Non-pigmented ciliary epithelial cell (primary cell): ENCODE measurements around the gene SLC6A3.
"Not testable (repeated sequence)": the region's sequence is repeated elsewhere in the genome, so short reads cannot be mapped to it uniquely, and the experiment has no call there.

ENCODE experiments used
- DNase-seq: peaks from one replicate; pipeline ENCODE4 v3.0.0-alpha.2; 2010; ENCODE audit warnings: low read depth

The SLC6A3 gene

GRCh38 chr5:1464096-1464446 lies 18.8 kb upstream of the SLC6A3 start:
- no peak for DNase-seq

GRCh38 chr5:1463326-1464095 lies 18.3 kb upstream of the SLC6A3 start:
- no peak for DNase-seq

GRCh38 chr5:1462358-1462757 lies 17.1 kb upstream of the SLC6A3 start:
- no peak for DNase-seq

GRCh38 chr5:1461396-1461795 lies 16.2 kb upstream of the SLC6A3 start:
- no peak for DNase-seq

- DNase-seq = no peak
These were observed 14.9 kb upstream of the SLC6A3 start for GRCh38 chr5:1460054-1460682.

GRCh38 chr5:1459435-1459834 lies 14.2 kb upstream of the SLC6A3 start:
- not testable (repeated sequence) for DNase-seq

GRCh38 chr5:1456110-1456881 lies 11.1 kb upstream of the SLC6A3 start:
- not testable (repeated sequence) for DNase-seq

- no peak for DNase-seq
These were observed 8.4 kb upstream of the SLC6A3 start for GRCh38 chr5:1453613-1454012.

GRCh38 chr5:1449081-1449630 lies 3.9 kb upstream of the SLC6A3 start:
- no peak for DNase-seq

- no peak for DNase-seq
These were observed 3.3 kb upstream of the SLC6A3 start for GRCh38 chr5:1448511-1449011.

GRCh38 chr5:1447671-1448361 lies 2.6 kb upstream of the SLC6A3 start:
- no peak for DNase-seq

- DNase-seq = no peak
These were observed 1.5 kb upstream of the SLC6A3 start for GRCh38 chr5:1446602-1447343.

GRCh38 chr5:1445689-1446601 lies 705 bp upstream of the SLC6A3 start:
- no peak for DNase-seq

- no peak for DNase-seq
These were observed 665 bp downstream of the SLC6A3 start for GRCh38 chr5:1444361-1445189.

- no peak for DNase-seq
These were observed 1.3 kb downstream of the SLC6A3 start for GRCh38 chr5:1443991-1444360.

- no peak for DNase-seq
These were observed 2.1 kb downstream of the SLC6A3 start for GRCh38 chr5:1443171-1443570.

GRCh38 chr5:1442222-1443145 lies 2.8 kb downstream of the SLC6A3 start:
- no peak for DNase-seq

GRCh38 chr5:1441166-1441865 lies 3.9 kb downstream of the SLC6A3 start:
- DNase-seq = no peak
